BLaER1 (cell line): ENCODE measurements around the gene CARD9.
A peak's percentile ranks its signal among the peaks of the same experiment; 100 is the strongest.

Experiments
- H3K27ac ChIP-seq: shearing (Covaris generic); formaldehyde crosslinking; 2 replicates; pipeline ENCODE4 v1.8.1; 2022
- H3K27me3 ChIP-seq: shearing (Covaris generic); formaldehyde crosslinking; 2 replicates; pipeline ENCODE4 v1.8.1; 2022
- H3K36me3 ChIP-seq: shearing (Covaris generic); formaldehyde crosslinking; 2 replicates; pipeline ENCODE4 v1.8.1; 2022
- H3K4me1 ChIP-seq: shearing (Covaris generic); formaldehyde crosslinking; 2 replicates; pipeline ENCODE4 v1.8.1; 2022
- H3K4me2 ChIP-seq: shearing (Covaris generic); formaldehyde crosslinking; 2 replicates; pipeline ENCODE4 v1.8.1; 2022
- H3K4me3 ChIP-seq: shearing (Covaris generic); formaldehyde crosslinking; 2 replicates; pipeline ENCODE4 v1.8.1; 2022
- H3K9ac ChIP-seq: shearing (Covaris generic); formaldehyde crosslinking; 2 replicates; pipeline ENCODE4 v1.8.1; 2022
- H3K9me3 ChIP-seq: shearing (Covaris generic); formaldehyde crosslinking; 2 replicates; pipeline ENCODE4 v1.8.1; 2022
- H4K20me1 ChIP-seq: shearing (Covaris generic); formaldehyde crosslinking; 2 replicates; pipeline ENCODE4 v1.8.1; 2022
- Cebpa-rat ChIP-seq: shearing (Covaris generic); IDR thresholded peaks from 2 replicates; pipeline ENCODE4 v1.8.1; 2022

CARD9 gene

GRCh38 chr9:136344544-136345280, 28.8 kb downstream of the CARD9 start:
- Histone ChIP-seq H3K4me1 (peaks cover 78% of the 10 kb centered on the region), H3K4me2 (no peak overlapping the region), H3K27ac (no peak overlapping the region), H3K9ac (0 out of 2 replicates have a peak overlapping the region, but pooled peaks have one; percentile 7), H3K9me3 (no peaks in the 10 kb centered on the region), H3K27me3 (no peaks in the 10 kb centered on the region), H3K4me3 (no peak overlapping the region), H4K20me1 (peaks cover 98% of the 10 kb centered on the region), H3K36me3 (peaks cover 89% of the 10 kb centered on the region)
- TF ChIP-seq Cebpa-rat, result no peak

DNA sequence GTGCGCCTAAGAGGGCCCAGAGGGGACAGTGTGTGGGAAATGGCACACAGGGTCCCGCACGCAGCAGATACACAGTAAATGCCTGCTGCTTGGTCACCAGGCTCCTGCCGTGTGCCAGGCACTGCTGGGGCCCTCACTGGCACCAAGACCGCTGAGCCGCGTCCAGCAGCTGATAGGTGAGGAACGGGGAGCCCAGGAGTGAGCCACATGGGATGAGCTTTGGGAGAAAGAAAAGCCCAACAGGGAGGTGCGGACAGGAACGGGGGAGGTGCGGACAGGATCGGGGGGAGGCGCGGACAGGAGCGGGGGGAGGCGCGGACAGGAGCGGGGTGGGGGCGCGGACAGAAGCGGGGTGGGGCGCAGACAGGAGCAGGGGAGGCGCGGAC, 29.6 kb downstream of the CARD9 start:
- H3K4me1 ChIP-seq, result peaks cover 78% of the 10 kb centered on the region
- no peak overlapping the region for H3K4me3 ChIP-seq
- no peaks in the 10 kb centered on the region for H3K27me3 ChIP-seq
- H3K36me3 ChIP-seq, result peaks cover 87% of the 10 kb centered on the region
- H4K20me1 ChIP-seq, result peaks cover 98% of the 10 kb centered on the region
- H3K9me3 ChIP-seq, result no peaks in the 10 kb centered on the region
- no peak for TF ChIP-seq Cebpa-rat
- H3K9ac ChIP-seq, result no peak overlapping the region
- H3K4me2 ChIP-seq, result 0 out of 2 replicates have a peak overlapping the region, but pooled peaks have one; percentile 85
- no peak overlapping the region for H3K27ac ChIP-seq

GRCh38 chr9:136343121-136343883, 30.2 kb downstream of the CARD9 start:
- peaks cover 87% of the 10 kb centered on the region for H3K36me3 ChIP-seq
- H3K4me3 ChIP-seq, result no peak overlapping the region
- H3K4me1 ChIP-seq, result peaks cover 78% of the 10 kb centered on the region
- H3K27ac ChIP-seq, result peak overlapping the region; percentile 51; the same call in 1 of the 2 replicates
- no peaks in the 10 kb centered on the region for H3K27me3 ChIP-seq
- peak overlapping the region; percentile 85 for H3K4me2 ChIP-seq
- H3K9ac ChIP-seq, result no peak overlapping the region
- peaks cover 98% of the 10 kb centered on the region for H4K20me1 ChIP-seq
- no peak for TF ChIP-seq Cebpa-rat
- no peaks in the 10 kb centered on the region for H3K9me3 ChIP-seq

- peak overlapping the region; percentile 25; the same call in 1 of the 2 replicates for H3K4me3 ChIP-seq
- H3K9ac ChIP-seq, result peak overlapping the region; percentile 58
- peaks cover 87% of the 10 kb centered on the region for H3K36me3 ChIP-seq
- H3K9me3 ChIP-seq, result no peaks in the 10 kb centered on the region
- peak overlapping the region; percentile 85 for H3K4me2 ChIP-seq
- peaks cover 78% of the 10 kb centered on the region for H3K4me1 ChIP-seq
- TF ChIP-seq Cebpa-rat, result no peak
- H3K27ac ChIP-seq, result peak overlapping the region; percentile 56
- H4K20me1 ChIP-seq, result peaks cover 98% of the 10 kb centered on the region
- no peaks in the 10 kb centered on the region for H3K27me3 ChIP-seq
Observed at GRCh38 chr9:136342181-136343120, 31.0 kb downstream of the CARD9 start.

DNA sequence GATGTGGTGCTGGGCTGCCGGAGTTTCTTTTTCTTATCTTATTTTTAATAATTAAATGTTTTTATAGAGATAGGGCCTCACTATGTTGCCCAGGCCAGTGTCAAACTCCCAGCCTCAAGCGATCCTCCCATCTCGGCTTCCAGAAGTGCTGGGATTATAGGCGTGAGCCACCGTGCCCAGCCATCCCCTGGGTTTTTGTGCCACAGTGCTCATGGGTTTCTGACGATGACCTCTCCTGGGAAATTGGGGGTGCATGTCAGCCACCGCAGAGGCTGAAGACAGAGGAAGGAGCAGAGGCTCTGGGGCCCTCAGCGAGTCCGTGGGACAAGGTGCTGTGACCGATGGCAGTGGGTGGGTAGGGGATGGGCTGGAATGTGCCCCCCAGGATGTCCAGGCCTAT, 31.7 kb downstream of the CARD9 start:
- no peaks in the 10 kb centered on the region for H3K9me3 ChIP-seq
- peaks cover 98% of the 10 kb centered on the region for H4K20me1 ChIP-seq
- H3K27ac ChIP-seq, result peak overlapping the region; percentile 56
- no peak for TF ChIP-seq Cebpa-rat
- H3K4me2 ChIP-seq, result peak overlapping the region; percentile 85
- H3K9ac ChIP-seq, result peak overlapping the region; percentile 58
- H3K4me1 ChIP-seq, result peaks cover 78% of the 10 kb centered on the region
- peak overlapping the region; percentile 25; the same call in 1 of the 2 replicates for H3K4me3 ChIP-seq
- no peaks in the 10 kb centered on the region for H3K27me3 ChIP-seq
- peaks cover 89% of the 10 kb centered on the region for H3K36me3 ChIP-seq

- peaks cover 98% of the 10 kb centered on the region for H4K20me1 ChIP-seq
- no peaks in the 10 kb centered on the region for H3K9me3 ChIP-seq
- H3K9ac ChIP-seq, result 0 out of 2 replicates have a peak overlapping the region, but pooled peaks have one; percentile 58
- peaks cover 89% of the 10 kb centered on the region for H3K36me3 ChIP-seq
- no peaks in the 10 kb centered on the region for H3K27me3 ChIP-seq
- H3K27ac ChIP-seq, result 0 out of 2 replicates have a peak overlapping the region, but pooled peaks have one; percentile 13
- no peak overlapping the region for H3K4me3 ChIP-seq
- H3K4me2 ChIP-seq, result peak overlapping the region; percentile 85
- peaks cover 78% of the 10 kb centered on the region for H3K4me1 ChIP-seq
- no peak for TF ChIP-seq Cebpa-rat
Observed at GRCh38 chr9:136341042-136341655, 32.3 kb downstream of the CARD9 start.

DNA sequence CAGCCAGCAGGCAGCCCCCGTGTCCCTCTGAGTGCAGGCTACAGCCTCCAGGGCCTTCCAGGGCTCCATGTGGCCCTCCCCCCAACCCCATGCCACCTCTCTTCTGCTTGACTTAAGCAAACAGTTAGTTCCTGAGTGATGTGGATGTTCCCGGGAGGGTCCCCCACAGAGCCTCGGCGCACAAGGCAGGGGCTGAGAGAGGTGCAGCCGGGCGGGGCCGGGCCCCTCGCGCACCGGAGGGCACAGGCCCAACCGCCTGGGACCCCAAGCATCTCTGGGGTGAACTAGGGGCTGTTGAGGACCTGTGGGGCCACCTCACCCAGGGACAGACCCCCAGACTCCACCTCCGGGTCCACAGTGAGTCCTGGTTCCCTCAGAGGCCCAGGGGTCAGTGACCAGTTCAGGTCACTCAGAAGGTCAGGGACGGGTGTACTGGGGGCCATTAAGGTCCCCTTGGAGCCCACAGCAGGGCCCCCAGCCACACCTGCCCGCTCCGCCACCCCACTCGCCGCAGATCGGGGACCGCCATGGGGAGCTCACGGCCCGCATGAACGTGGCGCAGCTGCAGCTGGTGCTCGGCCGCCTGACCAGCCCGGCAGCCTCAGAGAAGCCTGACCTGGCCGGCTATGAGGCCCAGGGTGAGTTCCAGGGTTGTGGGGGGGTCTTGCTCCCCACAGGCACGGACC, 33.0 kb downstream of the CARD9 start:
- Histone ChIP-seq H3K27me3 (no peaks in the 10 kb centered on the region), H3K4me3 (no peak overlapping the region; the same call in 1 of the 2 replicates), H3K4me2 (peak overlapping the region; percentile 85), H3K9ac (peak overlapping the region; percentile 50), H3K4me1 (peaks cover 76% of the 10 kb centered on the region), H4K20me1 (peaks cover 98% of the 10 kb centered on the region), H3K27ac (peak overlapping the region; percentile 43; the same call in 1 of the 2 replicates), H3K36me3 (peaks cover 89% of the 10 kb centered on the region), H3K9me3 (no peaks in the 10 kb centered on the region)
- no peak for TF ChIP-seq Cebpa-rat

DNA sequence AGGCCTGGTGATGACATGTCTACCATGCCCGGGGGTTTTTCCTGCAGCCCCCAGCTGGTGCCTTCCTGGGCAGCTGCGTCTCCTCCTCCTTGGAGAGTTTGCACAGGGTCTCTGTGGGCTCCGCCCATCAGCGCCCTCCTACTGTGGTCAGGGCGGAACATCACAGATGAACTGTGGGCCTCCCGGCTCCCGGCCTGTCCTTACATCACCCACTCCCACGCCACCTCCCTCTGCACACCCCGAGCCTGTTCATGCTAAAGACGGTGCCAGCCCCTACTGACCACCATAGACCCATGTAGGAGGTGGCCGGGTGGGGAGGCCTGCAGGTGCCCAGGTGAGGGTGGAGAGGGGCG, 33.5 kb downstream of the CARD9 start:
- H3K9me3 ChIP-seq, result no peaks in the 10 kb centered on the region
- peak overlapping the region; percentile 43; the same call in 1 of the 2 replicates for H3K27ac ChIP-seq
- no peaks in the 10 kb centered on the region for H3K27me3 ChIP-seq
- H4K20me1 ChIP-seq, result peaks cover 98% of the 10 kb centered on the region
- H3K4me2 ChIP-seq, result peak overlapping the region; percentile 85
- H3K36me3 ChIP-seq, result peaks cover 89% of the 10 kb centered on the region
- peak overlapping the region; percentile 45; the same call in 1 of the 2 replicates for H3K4me3 ChIP-seq
- peak overlapping the region; percentile 50 for H3K9ac ChIP-seq
- no peak for TF ChIP-seq Cebpa-rat
- H3K4me1 ChIP-seq, result peaks cover 76% of the 10 kb centered on the region
